ENCODE data around the gene CIRBP. TPM values are rescaled to one million over a fixed set of nuclear protein-coding genes. Genes with fewer than 3 reads are reported as not detected.

Gene CIRBP
- total RNA-seq, 1 donor: 380 TPM

- Histone ChIP-seq H3K4me1 (ENCODE audit: insufficient read depth, low read length) (peaks cover 22% of the 10 kb centered on the region), H3K4me2 (ENCODE audit: insufficient read depth, low read length) (peak within 1 kb of the TSS; percentile 88), H3K27ac (ENCODE audit: low read depth, low read length) (peak within 1 kb of the TSS; percentile 53), H3K9me3 (ENCODE audit: low read depth, low read length) (no peaks in the 10 kb centered on the region), H3K4me3 (ENCODE audit: insufficient read depth, low read length) (peak within 1 kb of the TSS; percentile 84), H3K27me3 (ENCODE audit: insufficient read depth, low read length) (no peaks in the 10 kb centered on the region), H2AFZ (ENCODE audit: low read length) (peak within 1 kb of the TSS; percentile 65), H4K20me1 (ENCODE audit: insufficient read depth, low read length) (peaks cover 21% of the 10 kb centered on the region), H3K79me2 (ENCODE audit: insufficient read depth, low read length) (peaks cover 30% of the 10 kb centered on the region), H3K36me3 (ENCODE audit: insufficient read depth, low read length) (peaks cover 14% of the 10 kb centered on the region)
- TF ChIP-seq CTCF (IDR thresholded peaks at IDR 0.05; ENCODE audit: extremely low read depth, low read depth, low read length): no peak
- DNase-seq (ENCODE audit: insufficient read length, low spot score, missing footprints): peak; percentile 97
Observed at GRCh38 chr19:1237754-1238368, 31.3 kb upstream of the CIRBP start, which contains the start of gene CBARP. Gene CBARP (minus strand): TSS chr19:1238005. CDS start chr19:1236100, 1,905 bp downstream.

- peaks cover 33% of the 10 kb centered on the region for H3K79me2 ChIP-seq (ENCODE audit: insufficient read depth, low read length)
- peak overlapping the region; percentile 41 for H3K27ac ChIP-seq (ENCODE audit: low read depth, low read length)
- no peak overlapping the region for H2AFZ ChIP-seq (ENCODE audit: low read length)
- peak overlapping the region; percentile 84 for H3K4me3 ChIP-seq (ENCODE audit: insufficient read depth, low read length)
- TF ChIP-seq CTCF (IDR thresholded peaks at IDR 0.05; ENCODE audit: extremely low read depth, low read depth, low read length): no peak
- H4K20me1 ChIP-seq (ENCODE audit: insufficient read depth, low read length): peaks cover 26% of the 10 kb centered on the region
- peaks cover 25% of the 10 kb centered on the region for H3K4me1 ChIP-seq (ENCODE audit: insufficient read depth, low read length)
- H3K36me3 ChIP-seq (ENCODE audit: insufficient read depth, low read length): peaks cover 12% of the 10 kb centered on the region
- no peaks in the 10 kb centered on the region for H3K27me3 ChIP-seq (ENCODE audit: insufficient read depth, low read length)
- no peaks in the 10 kb centered on the region for H3K9me3 ChIP-seq (ENCODE audit: low read depth, low read length)
- DNase-seq (ENCODE audit: insufficient read length, low spot score, missing footprints): peak; percentile 90
- H3K4me2 ChIP-seq (ENCODE audit: insufficient read depth, low read length): peak overlapping the region; percentile 43
Observed at GRCh38 chr19:1238369-1239303, 30.5 kb upstream of the CIRBP start.

GRCh38 chr19:1239420-1239795 lies 29.7 kb upstream of the CIRBP start:
- H2AFZ ChIP-seq (ENCODE audit: low read length): peak overlapping the region; percentile 35
- peaks cover 33% of the 10 kb centered on the region for H4K20me1 ChIP-seq (ENCODE audit: insufficient read depth, low read length)
- H3K79me2 ChIP-seq (ENCODE audit: insufficient read depth, low read length): peaks cover 40% of the 10 kb centered on the region
- H3K27me3 ChIP-seq (ENCODE audit: insufficient read depth, low read length): no peaks in the 10 kb centered on the region
- peak overlapping the region; percentile 86 for H3K27ac ChIP-seq (ENCODE audit: low read depth, low read length)
- no peak for TF ChIP-seq CTCF (IDR thresholded peaks at IDR 0.05; ENCODE audit: extremely low read depth, low read depth, low read length)
- no peaks in the 10 kb centered on the region for H3K9me3 ChIP-seq (ENCODE audit: low read depth, low read length)
- peak overlapping the region; percentile 64 for H3K4me3 ChIP-seq (ENCODE audit: insufficient read depth, low read length)
- no peak for DNase-seq (ENCODE audit: insufficient read length, low spot score, missing footprints)
- peak overlapping the region; percentile 90 for H3K4me2 ChIP-seq (ENCODE audit: insufficient read depth, low read length)
- H3K4me1 ChIP-seq (ENCODE audit: insufficient read depth, low read length): peaks cover 31% of the 10 kb centered on the region
- H3K36me3 ChIP-seq (ENCODE audit: insufficient read depth, low read length): peaks cover 5% of the 10 kb centered on the region

Data from osteoblast (primary cell).